Measurements from ENCODE around the gene DNAJC11. TPM values are rescaled to one million over a fixed set of nuclear protein-coding genes. Genes with fewer than 3 reads are reported as not detected.
A peak's percentile ranks its signal among the peaks of the same experiment; 100 is the strongest.
"Not testable (repeated sequence)": the region's sequence is repeated elsewhere in the genome, so short reads cannot be mapped to it uniquely, and the experiment has no call there.

The DNAJC11 gene
- total RNA-seq, 1 experiment from 2014 or later = 40.9 TPM

DNA sequence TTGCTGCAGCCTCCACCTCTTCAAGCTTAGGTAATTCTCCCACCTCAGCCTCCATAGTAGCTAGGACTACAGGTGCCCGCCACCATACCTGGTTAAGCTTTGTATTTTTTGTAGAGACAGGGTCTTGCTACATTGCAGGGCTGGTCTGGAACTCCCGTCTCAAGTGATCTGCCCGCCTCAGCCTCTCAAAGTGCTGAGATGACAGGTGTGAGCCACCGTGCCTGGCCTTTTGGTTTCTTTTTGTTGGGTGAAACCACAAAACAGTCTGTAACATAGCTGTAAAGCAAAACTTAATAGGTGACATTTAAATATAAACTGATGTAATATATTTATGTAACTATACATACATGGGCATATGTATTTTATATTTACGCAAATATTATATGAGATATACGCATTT, 3.1 kb upstream of the DNAJC11 start:
- no peak for DNase-seq (ENCODE audit: low read depth, low spot score)
- in situ Hi-C loops (cut with HindIII; ENCODE audit: low pct_unique_long_range_greater_than_20kb, low sequenced_read_pairs) = no loop called here

DNA sequence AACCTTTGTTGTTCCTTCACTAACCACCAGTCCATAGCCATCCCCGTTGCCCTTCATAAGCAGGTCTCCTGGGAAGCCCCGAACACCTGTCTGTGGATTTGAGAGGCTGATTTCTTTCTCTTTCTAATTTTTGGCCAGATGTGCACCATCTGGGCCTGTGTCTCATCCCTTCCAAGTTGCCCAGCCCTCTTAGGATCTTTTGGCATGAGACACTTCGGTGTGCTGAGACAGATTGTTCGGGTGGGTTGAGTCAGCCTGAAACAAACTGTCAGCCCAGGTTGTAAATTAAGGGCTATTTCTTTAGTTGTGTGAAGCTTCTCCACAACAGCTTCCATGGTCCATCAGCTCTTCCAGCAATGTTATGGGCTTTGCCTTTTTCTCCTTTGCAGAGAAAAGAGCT, 1.4 kb upstream of the DNAJC11 start:
- in situ Hi-C loops (cut with HindIII; ENCODE audit: low pct_unique_long_range_greater_than_20kb, low sequenced_read_pairs) = no loop called here
- no peak for DNase-seq (ENCODE audit: low read depth, low spot score)

DNA sequence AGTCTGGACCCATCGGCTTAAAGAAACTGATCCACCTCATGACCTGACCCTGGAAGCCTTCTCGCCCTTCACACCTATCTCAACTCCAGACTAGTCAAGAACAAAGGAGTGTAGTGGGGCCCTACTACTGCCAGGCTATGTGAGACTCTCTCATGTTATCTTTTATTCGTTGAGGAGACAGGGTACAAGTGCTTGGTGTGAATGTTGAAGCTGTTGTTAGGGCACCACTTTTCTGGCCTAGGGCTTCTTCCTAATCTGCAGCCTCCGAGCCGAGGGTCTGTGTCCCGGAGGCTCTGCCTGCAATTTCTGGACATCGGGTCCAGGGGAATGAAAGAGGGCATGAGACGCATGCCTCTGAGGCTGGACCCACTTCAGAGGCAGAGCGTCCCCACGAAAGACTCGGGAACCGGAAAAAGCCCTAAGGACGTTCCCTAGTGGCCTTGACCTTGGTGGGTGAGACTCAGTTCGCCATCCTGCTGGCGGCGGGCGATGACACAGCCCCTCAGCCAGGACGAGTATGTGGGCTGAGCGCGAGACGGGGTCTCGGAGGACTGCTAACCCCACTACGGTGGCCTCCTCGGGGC, 671 bp downstream of the DNAJC11 start:
- DNase-seq (ENCODE audit: low read depth, low spot score) = peak; percentile 3
- in situ Hi-C loops (cut with HindIII; ENCODE audit: low pct_unique_long_range_greater_than_20kb, low sequenced_read_pairs) = no loop called here

DNA sequence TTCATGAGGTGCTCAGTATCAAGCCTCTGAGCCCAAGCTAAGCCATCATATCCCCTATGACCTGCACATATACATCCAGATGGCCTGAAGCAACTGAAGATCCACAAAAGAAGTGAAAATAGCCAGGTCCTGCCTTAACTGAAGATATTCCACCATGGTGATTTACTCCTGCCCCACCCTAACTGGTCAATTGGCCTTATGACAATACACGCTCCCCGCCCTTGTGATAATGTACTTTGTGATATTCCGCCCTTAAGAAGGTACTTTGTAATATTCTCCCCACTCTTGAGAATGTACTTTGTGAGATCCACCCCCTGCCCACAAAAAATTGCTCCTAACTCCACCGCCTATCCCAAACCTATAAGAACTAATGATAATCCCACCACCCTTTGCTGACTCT, 1.7 kb downstream of the DNAJC11 start:
- DNase-seq (ENCODE audit: low read depth, low spot score); in situ Hi-C loops (cut with HindIII; ENCODE audit: low pct_unique_long_range_greater_than_20kb, low sequenced_read_pairs): not testable (repeated sequence)

DNA sequence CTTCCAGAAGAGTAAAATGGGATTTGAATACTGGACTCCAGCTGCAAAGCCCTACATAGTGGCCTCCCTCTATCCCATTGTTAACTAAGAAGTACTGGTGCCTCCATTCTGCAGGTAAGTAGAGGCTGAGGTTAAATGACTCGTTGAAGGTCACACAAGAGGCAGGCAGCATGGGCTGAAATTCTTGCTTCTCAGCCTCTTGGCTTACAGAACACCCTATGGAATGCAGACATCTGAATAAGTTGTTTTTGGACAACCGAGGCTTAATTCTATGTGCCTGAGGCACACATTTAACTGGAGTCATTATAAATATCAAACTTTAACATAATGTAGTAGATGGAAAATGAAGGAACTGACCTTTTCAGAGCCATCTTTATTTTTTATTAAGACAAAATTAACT, 5.7 kb downstream of the DNAJC11 start:
- DNase-seq (ENCODE audit: low read depth, low spot score) = no peak
- in situ Hi-C loops (cut with HindIII; ENCODE audit: low pct_unique_long_range_greater_than_20kb, low sequenced_read_pairs) = no loop called here

DNA sequence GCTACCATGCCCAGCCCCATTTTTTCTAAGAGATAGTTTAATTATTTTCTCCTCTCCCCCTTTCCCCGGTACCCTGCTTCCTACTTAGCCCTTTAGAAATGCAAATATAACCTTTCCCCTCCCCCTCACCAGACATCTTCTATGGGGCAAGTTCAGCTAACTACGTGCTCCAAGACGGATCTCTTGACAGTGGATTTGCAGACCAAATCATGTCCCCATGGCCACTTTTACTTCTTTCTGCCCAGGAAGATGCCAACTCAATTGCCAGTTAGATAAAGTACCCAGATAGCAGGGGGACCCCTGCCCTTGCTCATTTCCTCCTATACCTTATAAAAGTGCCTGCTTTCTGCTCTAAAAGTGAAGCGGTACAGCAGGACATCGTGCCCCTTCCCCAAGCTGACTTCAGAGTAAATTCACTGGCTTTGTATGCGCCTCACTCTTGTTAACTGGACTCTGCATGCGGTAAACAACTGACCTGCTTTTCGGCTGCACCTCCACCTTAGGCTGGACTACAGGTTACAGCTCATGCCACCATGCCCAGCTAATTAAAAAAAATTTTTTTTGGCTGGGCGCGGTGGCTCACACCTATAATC, 7.4 kb downstream of the DNAJC11 start:
- in situ Hi-C loops (cut with HindIII; ENCODE audit: low pct_unique_long_range_greater_than_20kb, low sequenced_read_pairs) = no loop called here

DNA sequence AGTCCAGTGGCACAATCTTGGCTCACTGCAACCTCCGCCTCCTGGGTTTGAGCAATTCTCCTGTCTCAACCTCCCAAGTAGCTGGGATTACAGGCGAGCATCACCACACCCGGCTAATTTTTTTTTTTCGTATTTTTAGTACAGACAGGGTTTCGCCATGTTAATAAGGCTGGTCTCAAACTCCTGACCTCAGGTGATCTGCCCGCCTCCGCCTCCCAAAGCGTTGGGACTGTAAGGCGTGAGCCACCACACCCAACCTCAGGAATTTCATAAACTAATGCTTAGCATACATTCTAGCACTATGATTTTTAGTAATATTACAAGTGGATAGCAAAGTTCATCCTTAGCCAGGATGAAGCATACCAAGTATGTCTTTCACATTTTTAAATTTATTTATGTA, 8.7 kb downstream of the DNAJC11 start:
- DNase-seq (ENCODE audit: low read depth, low spot score) = no peak
- in situ Hi-C loops (cut with HindIII; ENCODE audit: low pct_unique_long_range_greater_than_20kb, low sequenced_read_pairs) = no loop called here

More for the DNA sequence above, 7.4 kb downstream of the DNAJC11 start:
- DNase-seq (ENCODE audit: low read depth, low spot score) = no peak

DNA sequence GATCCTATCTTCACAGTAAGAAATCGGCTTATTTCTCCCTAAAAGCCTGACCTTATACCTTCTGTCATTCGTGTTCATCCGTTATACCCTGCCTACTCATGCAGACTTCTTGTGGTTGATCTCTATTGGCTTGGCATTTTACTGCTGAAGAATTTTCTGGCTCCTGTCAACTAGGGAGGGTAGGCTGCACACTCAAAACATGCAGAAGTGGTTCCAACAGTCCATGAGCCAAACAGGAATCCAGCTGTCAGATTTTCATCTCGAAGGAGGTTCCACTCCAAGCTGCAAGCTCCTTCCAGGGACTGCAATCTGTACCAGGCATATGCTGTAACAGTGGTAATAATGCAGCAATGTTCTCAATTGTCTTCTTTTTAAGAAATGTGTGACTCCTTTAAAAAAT, 10.1 kb downstream of the DNAJC11 start:
- in situ Hi-C loops (cut with HindIII; ENCODE audit: low pct_unique_long_range_greater_than_20kb, low sequenced_read_pairs) = no loop called here
- DNase-seq (ENCODE audit: low read depth, low spot score) = no peak

DNA sequence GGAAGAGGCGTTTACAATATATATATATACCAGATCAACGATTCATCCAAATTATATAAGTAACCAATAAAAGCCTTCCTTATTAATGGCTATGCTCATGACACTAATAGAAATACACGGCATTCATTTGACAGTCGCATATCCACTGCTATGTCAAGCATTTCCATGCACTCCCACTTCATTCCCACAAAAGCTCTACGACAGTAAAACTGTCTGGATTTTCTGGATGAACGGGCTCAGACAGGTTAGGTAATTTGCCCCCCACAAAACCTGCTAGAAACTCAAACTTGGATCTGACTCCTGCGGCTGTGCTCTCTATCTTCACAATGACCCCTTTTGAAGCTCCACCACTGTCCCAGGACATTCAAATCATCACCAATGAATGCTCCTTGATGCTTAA, 11.4 kb downstream of the DNAJC11 start:
- in situ Hi-C loops (cut with HindIII; ENCODE audit: low pct_unique_long_range_greater_than_20kb, low sequenced_read_pairs) = no loop called here

DNA sequence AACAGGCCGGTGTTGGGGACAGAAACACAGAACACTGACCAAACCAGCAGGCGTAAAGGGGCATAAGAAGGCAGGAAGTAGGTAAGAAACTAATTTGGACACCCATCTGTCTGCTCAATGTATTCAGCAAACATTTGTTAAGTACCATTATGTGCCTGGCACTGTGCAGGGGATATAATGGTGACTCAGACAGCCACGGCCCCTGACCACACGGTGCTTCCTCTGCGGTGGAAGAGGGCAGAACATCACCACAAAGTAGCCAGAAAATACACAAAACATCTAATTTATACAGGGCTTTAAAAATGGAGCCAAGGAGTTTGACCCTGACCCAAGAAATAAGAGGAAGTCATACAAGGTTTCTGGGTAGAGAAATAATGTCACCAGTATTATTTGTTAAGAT, 12.9 kb downstream of the DNAJC11 start:
- in situ Hi-C loops (cut with HindIII; ENCODE audit: low pct_unique_long_range_greater_than_20kb, low sequenced_read_pairs) = no loop called here
- DNase-seq (ENCODE audit: low read depth, low spot score) = no peak

More for the DNA sequence above, 11.4 kb downstream of the DNAJC11 start:
- DNase-seq (ENCODE audit: low read depth, low spot score) = no peak

DNA sequence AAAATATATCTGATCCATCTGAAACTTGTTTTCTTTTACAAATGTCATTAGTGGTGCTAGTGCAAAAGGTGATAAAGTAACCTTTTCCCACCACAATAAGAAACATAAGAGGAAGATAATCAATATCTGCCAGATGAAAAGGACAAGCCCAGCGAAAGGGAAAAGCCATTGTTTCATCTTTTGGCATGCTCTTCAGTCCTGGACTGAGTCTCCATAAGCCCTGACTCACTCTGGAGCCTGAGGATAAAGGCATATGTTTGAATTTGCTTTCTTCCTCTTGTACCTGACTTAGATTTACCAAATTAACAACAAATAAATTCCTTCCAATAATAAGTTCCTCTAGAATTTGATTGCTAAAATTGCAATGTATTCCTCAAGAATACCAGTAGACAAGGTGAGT, 13.6 kb downstream of the DNAJC11 start:
- in situ Hi-C loops (cut with HindIII; ENCODE audit: low pct_unique_long_range_greater_than_20kb, low sequenced_read_pairs) = no loop called here
- no peak for DNase-seq (ENCODE audit: low read depth, low spot score)

DNA sequence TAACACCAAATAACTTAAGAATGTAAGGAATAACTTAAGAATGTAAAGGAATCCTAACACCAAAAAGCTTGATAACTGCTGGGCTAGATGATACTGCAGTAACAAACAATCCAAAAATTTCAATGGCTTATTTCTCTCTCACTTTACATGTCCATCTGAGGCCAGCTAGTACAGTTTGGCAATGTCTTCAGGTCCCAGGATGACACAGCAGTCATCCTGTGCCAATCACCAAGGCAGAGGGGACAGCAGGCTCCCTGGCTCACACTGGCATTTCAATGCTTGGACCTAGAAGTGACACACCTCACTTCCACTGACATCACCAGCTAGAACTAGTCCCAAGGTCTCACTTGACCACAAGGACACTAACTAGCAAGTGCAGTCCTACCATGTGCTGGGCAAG, 15.3 kb downstream of the DNAJC11 start:
- in situ Hi-C loops (cut with HindIII; ENCODE audit: low pct_unique_long_range_greater_than_20kb, low sequenced_read_pairs) = no loop called here
- DNase-seq (ENCODE audit: low read depth, low spot score) = no peak

DNA sequence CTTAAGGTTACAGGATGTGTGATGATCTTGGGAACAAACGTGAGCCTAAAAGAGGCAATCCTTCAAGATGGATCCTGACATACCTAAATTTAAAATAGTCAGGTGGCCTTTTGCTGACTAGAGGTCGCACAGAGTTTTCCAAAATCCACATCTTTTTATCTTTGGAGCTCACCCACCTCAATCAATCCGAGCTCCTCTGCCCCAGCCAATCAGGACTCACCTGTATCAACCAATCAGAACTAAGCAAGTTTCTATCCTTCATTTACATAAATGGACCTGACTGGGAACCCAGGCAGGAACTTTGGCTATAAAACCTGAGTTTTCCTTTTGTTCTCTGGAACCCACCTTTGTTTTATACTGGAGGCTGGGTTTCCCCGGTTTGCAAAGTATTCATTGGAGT, 16.2 kb downstream of the DNAJC11 start:
- in situ Hi-C loops (cut with HindIII; ENCODE audit: low pct_unique_long_range_greater_than_20kb, low sequenced_read_pairs) = no loop called here
- DNase-seq (ENCODE audit: low read depth, low spot score) = no peak

DNA sequence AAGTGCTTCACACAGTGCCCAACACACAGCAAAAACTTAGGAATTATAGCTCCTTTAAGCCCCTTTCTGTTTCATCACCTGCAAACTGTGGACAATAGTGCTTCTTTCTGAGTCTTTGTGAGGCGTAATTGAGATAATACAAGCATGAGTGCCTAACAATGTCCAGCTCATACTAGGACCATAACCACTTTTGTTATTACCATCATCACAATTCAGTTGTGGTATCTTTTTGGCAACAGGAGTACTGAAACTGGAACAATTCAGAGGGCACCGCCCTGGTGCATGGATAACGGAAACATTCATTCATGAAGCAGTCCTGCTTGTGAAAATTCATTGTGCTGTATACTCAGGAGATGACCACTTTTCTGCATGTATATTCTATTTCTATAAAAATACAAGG, 18.2 kb downstream of the DNAJC11 start:
- DNase-seq (ENCODE audit: low read depth, low spot score) = no peak

DNA sequence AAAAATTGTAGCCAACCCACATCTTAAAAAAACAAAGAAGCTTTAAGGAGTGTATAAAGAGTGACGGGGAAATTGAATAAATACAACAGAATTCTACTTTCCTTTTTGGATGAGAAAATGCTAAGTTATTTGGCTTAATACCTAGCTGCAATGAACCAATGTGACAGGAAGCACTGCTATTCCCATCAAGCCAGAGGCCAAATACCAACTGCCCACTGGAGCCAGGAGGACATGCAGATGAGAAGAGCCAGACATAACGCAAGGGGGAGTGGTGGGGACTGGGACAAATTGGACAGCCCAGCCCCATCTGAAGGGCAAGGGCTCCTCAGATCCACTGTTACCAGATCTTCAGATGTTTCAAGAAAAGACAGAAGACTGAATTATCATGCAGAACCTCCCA, 25.7 kb downstream of the DNAJC11 start:
- in situ Hi-C loops (cut with HindIII; ENCODE audit: low pct_unique_long_range_greater_than_20kb, low sequenced_read_pairs) = no loop called here
- DNase-seq (ENCODE audit: low read depth, low spot score) = no peak

More for the DNA sequence above, 18.2 kb downstream of the DNAJC11 start:
- in situ Hi-C loops (cut with HindIII; ENCODE audit: low pct_unique_long_range_greater_than_20kb, low sequenced_read_pairs) = no loop called here

DNA sequence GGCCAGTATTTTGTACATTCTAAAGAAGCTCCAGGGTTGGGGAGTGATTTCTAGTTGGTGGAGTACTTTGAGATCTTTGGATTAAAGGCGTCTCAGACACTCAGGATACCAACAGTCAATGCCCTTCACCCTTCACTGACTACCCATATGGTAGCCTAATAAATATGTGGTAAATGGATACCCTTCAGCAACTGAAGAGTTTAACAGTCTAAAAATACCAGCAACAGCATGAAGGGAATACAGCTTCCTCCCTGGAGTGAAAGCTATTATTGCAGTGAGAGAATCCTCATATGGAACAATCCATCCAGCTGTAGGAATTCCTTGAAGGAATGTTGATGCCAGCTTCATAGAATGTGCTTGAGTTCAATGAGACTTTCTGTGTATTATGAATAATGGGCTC, 26.8 kb downstream of the DNAJC11 start:
- in situ Hi-C loops (cut with HindIII; ENCODE audit: low pct_unique_long_range_greater_than_20kb, low sequenced_read_pairs) = no loop called here
- DNase-seq (ENCODE audit: low read depth, low spot score) = no peak

DNA sequence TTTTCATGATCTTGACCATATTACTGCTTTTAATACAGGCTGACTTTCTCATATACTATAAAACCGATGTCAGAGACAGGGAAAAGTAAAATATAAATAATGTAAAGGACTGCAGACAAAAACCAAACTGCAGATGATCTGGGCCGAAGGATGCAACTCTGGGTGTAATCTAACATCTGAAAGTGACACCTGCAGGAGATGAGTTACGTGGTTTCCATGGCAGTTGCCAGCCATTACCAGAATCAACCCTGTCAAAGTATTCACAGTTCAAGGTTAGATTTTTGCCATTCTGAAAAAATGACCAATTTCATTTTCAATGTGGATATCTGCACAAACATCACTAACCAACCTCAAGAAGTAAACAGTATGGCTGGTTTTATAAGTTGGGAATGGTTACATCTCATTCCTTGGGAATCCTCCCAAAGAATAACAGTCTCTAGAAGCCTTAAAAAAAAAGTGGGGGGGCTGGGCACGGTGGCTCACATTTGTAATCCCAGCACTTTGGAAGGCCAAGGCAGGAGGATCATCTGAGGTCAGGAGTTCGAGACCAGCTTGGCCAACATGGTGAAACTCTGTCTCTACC, 27.7 kb downstream of the DNAJC11 start:
- in situ Hi-C loops (cut with HindIII; ENCODE audit: low pct_unique_long_range_greater_than_20kb, low sequenced_read_pairs) = no loop called here
- no peak for DNase-seq (ENCODE audit: low read depth, low spot score)

DNA sequence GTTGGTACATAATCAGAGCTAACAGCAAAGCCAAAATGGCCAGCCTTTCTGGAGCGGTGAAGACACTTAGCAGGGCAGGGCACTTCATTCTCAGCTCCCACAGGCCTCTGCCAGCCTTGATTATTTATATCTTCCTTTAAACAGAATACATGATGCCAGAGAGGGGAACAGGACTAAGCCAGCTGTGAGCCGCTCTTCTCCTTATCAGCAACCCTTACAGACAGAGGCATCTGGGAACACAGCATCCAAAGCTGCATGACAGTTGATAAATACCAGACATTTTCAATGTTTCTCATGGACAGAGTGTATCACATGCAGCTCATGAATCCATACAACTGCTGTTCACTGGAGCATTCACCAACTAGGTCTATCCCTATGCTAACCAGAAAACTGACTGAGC, 29.1 kb downstream of the DNAJC11 start:
- in situ Hi-C loops (cut with HindIII; ENCODE audit: low pct_unique_long_range_greater_than_20kb, low sequenced_read_pairs) = no loop called here
- no peak for DNase-seq (ENCODE audit: low read depth, low spot score)

DNA sequence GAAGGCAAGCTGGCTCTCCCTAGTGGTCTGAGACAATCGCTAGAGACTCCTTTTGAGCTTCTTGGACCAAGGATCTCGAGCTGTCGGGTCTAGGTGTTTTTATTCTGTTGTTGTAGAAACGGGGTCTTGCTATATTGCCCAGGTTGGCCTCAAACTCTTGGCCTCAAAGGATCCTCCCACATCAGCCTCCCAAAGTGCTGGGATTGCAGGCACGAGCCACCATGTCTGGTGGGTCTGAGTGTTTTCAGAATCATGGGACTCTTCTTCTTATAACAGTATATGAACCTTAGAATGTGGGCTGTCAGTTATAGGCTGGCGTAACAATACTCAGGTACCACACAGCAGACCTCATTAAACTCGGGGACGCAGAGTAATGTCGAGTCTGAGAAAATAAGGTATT, 33.1 kb downstream of the DNAJC11 start:
- in situ Hi-C loops (cut with HindIII; ENCODE audit: low pct_unique_long_range_greater_than_20kb, low sequenced_read_pairs) = no loop called here
- no peak for DNase-seq (ENCODE audit: low read depth, low spot score)
